GM12872 (cell line): ENCODE results near the gene TCF7L1.

Experiments used
- TF ChIP-seq, protein P1 (sequence below): IDR thresholded peaks from 3 replicates; pipeline ENCODE4 v1.5.1; 2011; ENCODE audit warnings: low read depth, mild to moderate bottlenecking, low read length, moderate library complexity; ENCODE audit not compliant: insufficient read depth

Gene TCF7L1

DNA sequence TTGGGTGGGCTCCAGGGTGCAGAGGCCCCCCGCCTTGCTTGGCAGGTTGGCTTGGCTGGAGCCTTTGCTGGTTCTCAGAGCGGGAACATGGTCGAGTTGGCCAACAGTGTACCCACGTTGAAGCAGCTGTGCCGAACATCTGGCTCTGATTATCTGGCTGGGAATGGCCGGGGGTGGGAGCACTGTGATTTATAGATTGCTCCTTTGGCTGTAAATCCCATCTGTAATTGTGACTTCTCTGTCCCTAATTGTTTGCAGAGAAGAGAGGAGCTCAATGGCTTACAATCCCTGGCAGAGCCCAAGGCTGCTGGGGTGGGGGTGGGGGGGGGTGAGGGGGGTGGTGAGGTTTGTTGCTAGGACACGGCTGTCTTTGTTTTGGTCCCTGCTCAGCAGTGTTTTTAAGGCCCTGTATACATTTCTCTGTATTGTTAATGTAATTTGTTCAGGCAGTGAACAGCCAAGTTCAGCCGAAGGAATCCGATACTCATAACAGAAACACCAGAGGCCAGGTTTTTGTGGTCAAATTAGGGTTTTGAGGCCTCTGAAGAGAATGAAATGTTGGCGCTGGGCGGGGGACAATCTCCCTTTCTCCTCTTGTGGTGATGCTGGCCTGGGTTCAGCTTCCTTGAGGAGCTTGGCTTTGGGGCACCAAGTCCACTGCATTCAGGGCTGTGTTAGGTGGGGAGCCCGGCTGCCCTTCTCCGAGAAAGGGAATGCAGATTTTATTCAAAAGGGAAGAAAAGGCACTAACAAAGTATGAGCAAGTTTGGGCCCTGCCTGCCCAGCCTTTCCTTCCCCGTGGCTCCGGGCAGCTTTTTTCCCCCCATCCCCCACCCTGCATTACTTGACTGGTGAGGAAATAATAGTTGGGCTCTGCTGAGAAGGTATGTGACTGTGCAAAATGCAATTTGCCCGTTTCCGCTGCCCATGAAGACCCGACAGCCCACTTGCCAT lies 82.5 kb downstream of the TCF7L1 start:
- TF ChIP-seq, protein P1, sequence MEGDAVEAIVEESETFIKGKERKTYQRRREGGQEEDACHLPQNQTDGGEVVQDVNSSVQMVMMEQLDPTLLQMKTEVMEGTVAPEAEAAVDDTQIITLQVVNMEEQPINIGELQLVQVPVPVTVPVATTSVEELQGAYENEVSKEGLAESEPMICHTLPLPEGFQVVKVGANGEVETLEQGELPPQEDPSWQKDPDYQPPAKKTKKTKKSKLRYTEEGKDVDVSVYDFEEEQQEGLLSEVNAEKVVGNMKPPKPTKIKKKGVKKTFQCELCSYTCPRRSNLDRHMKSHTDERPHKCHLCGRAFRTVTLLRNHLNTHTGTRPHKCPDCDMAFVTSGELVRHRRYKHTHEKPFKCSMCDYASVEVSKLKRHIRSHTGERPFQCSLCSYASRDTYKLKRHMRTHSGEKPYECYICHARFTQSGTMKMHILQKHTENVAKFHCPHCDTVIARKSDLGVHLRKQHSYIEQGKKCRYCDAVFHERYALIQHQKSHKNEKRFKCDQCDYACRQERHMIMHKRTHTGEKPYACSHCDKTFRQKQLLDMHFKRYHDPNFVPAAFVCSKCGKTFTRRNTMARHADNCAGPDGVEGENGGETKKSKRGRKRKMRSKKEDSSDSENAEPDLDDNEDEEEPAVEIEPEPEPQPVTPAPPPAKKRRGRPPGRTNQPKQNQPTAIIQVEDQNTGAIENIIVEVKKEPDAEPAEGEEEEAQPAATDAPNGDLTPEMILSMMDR = no peak

DNA sequence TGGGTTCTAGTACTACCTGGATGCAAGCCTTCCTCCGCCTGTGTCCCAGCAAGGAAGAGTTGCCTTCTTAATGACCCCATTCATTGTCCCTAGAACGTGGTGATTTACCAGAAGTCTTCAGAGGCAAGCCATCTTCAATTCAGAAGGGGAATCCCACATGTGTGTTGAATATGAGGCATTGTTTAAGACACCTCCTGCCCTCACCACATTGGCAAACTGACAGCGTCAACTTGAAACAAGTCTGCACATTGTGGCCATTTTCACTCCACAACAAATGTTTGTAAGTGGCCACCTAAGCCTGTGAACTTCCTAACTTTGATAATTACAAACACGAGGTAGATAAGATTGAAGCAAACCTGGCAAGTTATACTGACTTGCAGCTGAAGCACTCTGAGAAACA lies 83.7 kb downstream of the TCF7L1 start:
- TF ChIP-seq, protein P1 = no peak

DNA sequence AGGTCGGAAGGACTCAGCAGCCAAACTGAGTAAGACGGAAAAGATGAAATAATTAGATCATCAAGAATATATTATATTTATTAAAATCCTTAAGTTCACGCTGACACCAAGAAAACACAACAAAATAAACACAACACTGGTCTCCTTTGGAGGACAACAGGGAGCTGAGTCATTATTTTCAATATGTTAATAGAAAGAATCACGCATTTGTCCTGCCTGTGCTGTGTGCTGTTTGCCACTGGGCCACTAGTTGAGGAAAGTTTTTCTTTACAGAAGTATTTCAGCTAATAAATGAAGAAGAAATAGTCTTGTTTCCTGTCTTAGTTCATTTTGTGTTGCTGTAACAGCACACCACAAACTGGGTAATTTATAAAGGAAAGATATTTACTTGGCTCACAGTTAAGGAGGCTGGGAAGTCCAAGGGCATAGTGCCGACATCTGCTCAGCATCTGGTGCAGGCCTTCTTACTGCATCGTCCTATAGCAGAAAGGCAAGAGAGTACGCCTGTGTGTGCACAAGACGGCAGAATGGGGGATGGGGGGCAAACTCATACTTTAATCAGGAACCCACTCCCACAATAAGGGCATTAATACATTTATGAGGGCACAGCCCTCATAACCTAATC lies 88.0 kb downstream of the TCF7L1 start:
- TF ChIP-seq, protein P1 = no peak

DNA sequence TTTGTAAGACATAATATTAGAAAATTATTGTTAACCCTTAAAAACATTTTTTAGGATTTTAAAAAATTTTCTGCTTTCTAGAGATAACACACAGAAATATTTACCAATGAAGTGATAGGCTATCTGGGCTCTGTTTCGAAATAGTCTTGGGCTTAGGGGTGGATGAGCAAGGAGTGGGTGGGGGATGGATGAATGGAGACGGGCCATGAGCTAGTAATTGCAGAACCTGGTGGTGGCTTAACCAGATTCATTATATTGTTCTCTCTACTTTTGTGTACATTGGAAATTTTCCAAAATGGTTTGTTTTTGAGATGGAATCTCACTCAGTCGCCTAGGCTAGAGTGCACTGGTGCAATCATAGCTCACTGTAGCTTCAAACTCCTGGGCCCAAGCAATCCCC lies 89.6 kb downstream of the TCF7L1 start:
- TF ChIP-seq, protein P1 = no peak

DNA sequence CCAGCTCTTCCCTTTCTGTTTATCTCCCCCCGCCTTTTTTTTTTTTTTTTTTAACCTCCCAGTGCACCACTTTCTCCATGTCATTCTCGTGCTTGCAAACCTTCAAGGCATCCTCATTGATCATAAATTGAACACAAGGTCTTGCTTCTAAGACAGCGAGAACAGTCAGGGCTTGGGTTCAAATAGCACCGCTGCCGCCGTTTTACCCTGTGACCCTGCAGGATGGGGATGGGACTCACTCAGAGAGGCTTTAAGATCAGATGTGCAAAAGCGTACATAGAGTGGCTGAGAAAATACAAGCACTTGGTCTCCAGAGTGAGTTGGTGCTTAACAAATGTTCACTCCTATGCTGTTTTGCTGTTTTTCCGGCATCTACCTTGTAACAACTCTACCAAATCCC lies 93.6 kb downstream of the TCF7L1 start:
- TF ChIP-seq, protein P1 = no peak

DNA sequence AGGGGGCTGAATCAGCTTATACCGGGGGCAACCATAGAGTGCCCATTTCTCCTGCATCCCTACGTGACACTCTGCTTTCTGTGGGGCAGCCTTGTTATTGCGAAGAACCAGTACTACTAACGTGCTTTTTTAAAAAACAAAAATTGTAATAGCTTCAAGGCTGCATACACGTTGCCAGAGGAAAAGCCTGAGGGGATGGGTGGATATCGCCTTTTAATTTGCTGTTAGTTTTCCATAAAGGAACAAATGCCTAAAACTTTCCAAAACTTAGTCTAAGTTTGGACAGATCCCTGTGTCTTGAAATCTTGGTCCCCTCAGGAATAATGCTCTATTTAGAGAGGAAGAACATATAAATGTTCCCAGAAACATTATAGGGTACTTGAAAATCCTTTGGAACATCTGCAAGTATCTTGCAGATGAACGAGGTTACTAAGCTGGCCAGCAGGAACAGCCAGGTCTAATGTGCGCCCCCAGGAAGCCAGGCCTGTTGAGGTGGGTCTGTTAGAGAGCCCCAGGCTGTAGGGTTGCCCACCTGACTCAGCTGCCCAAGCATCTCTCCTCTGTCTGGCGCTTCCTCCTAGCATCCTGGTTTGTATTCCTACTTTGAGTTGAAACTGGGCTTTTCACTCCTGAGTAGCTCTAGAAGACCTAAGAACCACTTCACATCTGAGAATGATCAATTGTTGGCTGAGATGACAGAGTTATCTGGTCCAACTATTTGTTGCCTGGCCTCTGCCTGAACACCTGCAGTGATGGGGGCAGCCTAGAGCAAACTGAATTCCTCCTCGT lies 97.7 kb downstream of the TCF7L1 start:
- TF ChIP-seq, protein P1 = peak; percentile 26; the same call in 1 of the 3 replicates

DNA sequence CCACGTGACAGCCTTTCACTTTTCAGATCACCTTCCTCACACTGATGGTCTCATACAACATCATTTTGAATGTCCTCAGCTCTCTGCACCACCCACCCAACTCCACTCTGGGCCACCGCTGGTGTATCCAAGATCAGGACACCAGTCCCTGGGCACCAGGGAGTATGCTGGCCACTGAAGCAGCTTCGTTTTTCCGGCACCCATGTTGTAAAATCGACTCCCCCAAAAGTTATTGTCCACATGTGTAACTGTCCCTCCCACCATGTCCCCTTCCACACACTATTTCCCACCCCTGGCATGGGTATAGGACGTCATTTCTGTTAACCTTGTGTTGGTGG lies 98.2 kb downstream of the TCF7L1 start:
- TF ChIP-seq, protein P1 = no peak
